Stomach (tissue), 4 donors: Measurements from ENCODE around the gene STEEP1.

Experiments
- POLR2AphosphoS5 ChIP-seq, 3 donors: sonication (generic); formaldehyde crosslinking; IDR thresholded peaks; one replicate each; pipeline ENCODE4 v1.6.1; 2016; ENCODE audit warnings: antibody characterized with exemption in 3 of 3
- TF ChIP-seq, protein P1 (sequence below), 7 experiments: fragments of 450-650 bp in 4 of 7; fragments of 200-600 bp in 3 of 7; sonication (generic) in 3 of 7; IDR thresholded peaks; one replicate each; pipeline ENCODE4 v1.5.1; 2016 to 2019; ENCODE audit warnings: antibody characterized with exemption in 7 of 7, control low read depth in 2 of 7, mild to moderate bottlenecking in 1 of 7

DNA sequence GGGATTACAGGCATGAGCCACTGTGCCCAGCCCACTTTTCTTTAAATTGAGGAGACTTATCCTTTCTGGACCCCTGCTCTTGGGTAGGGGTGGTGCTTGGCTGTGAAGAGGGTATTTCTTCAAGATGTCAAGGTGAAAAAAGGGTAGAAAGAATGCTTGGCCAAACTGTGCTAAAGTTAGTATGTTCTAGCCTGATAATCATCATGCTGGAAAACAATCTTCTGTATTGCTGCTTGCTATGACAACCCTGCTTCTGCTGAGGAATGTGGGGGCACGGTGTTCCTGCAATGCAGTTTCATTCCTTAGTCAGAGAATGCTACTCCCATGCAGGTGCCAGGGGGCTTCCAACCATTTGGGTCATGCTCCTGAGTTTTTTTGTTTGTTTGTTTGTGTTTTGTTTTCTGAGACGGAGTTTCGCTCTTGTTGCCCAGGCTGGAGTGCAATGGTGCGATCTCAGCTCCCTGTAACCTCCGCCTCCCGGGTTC lies 5.2 kb upstream of the STEEP1 start:
- TF ChIP-seq, protein P1, sequence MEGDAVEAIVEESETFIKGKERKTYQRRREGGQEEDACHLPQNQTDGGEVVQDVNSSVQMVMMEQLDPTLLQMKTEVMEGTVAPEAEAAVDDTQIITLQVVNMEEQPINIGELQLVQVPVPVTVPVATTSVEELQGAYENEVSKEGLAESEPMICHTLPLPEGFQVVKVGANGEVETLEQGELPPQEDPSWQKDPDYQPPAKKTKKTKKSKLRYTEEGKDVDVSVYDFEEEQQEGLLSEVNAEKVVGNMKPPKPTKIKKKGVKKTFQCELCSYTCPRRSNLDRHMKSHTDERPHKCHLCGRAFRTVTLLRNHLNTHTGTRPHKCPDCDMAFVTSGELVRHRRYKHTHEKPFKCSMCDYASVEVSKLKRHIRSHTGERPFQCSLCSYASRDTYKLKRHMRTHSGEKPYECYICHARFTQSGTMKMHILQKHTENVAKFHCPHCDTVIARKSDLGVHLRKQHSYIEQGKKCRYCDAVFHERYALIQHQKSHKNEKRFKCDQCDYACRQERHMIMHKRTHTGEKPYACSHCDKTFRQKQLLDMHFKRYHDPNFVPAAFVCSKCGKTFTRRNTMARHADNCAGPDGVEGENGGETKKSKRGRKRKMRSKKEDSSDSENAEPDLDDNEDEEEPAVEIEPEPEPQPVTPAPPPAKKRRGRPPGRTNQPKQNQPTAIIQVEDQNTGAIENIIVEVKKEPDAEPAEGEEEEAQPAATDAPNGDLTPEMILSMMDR (IDR thresholded peaks at IDR 0.05), result no peak
- TF ChIP-seq POLR2AphosphoS5 (IDR thresholded peaks at IDR 0.05), result no peak
